NCI-H226 (cell line): ENCODE measurements around the gene PNPO.
"Not testable (repeated sequence)": the region's sequence is repeated elsewhere in the genome, so short reads cannot be mapped to it uniquely, and the experiment has no call there.

Experiments used
- DNase-seq: peaks from one replicate; pipeline ENCODE4 v3.0.0-alpha.2; 2015

Gene PNPO

DNA sequence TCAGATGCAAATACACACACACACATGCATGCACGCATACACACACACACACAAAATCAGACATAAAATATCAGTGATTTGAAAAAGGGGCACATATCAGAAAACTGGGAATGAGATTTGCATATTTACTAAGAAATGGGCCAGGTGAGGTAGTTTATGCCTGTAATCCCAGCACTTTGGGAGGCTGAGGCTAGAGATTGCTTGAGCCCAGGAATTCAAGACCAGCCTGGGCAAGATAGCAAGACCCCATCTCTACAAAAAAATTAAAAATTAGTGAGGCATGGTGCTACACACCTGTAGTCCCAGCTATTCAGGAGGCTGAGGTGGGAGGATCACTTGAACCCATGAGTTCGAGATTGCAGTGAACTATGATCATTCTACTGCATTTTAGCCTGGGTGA, 22.4 kb upstream of the PNPO start:
- no peak for DNase-seq

- DNase-seq = not testable (repeated sequence)
These were observed 21.5 kb upstream of the PNPO start for GRCh38 chr17:47919889-47920288.

- no peak for DNase-seq
These were observed 16.3 kb upstream of the PNPO start for GRCh38 chr17:47924785-47925677.

DNA sequence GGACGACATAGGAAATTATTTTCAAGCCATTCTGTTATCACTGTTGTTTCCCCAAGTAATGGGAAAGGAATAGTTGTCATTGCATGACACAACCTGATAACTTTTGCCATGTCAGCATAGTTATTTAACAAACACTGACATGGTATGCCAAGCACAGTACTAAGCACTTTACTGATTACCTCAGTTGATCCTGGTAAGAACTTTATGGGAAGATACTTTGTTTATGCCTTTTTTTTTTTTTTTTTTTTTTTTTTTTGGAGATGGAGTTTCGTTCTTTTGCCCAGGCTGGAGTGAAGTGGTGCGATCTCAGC, 15.7 kb upstream of the PNPO start:
- DNase-seq = no peak

DNA sequence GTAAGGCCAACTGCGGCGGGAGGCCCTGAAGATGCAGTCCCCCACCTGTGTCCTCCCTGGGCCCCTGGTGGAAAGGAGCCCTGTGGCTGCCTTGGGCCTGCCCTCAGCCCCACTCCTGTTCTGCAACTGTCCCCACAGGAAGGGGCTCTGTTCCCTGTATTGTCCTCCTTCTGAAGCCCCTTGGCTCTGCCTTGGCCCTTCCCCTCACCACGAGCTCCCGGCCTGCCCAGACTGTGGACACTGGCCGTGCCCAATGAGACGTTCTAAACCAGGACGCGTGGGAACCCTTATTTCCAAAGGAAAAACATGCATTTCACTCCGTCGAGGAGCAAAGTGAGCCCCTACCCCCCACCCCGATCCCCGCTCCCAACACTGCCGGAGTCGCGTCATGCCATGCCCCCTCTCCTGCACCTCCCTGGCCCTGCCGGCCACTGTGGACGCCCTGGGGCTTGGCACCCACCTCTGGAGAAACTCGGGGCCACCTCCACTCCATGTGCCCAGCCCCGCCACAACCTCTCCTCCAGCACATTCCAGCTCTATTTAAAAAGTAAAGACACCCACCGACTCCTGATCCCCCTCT, 13.5 kb upstream of the PNPO start:
- no peak for DNase-seq

- no peak for DNase-seq
These were observed 13.0 kb upstream of the PNPO start for GRCh38 chr17:47928415-47928814.

DNA sequence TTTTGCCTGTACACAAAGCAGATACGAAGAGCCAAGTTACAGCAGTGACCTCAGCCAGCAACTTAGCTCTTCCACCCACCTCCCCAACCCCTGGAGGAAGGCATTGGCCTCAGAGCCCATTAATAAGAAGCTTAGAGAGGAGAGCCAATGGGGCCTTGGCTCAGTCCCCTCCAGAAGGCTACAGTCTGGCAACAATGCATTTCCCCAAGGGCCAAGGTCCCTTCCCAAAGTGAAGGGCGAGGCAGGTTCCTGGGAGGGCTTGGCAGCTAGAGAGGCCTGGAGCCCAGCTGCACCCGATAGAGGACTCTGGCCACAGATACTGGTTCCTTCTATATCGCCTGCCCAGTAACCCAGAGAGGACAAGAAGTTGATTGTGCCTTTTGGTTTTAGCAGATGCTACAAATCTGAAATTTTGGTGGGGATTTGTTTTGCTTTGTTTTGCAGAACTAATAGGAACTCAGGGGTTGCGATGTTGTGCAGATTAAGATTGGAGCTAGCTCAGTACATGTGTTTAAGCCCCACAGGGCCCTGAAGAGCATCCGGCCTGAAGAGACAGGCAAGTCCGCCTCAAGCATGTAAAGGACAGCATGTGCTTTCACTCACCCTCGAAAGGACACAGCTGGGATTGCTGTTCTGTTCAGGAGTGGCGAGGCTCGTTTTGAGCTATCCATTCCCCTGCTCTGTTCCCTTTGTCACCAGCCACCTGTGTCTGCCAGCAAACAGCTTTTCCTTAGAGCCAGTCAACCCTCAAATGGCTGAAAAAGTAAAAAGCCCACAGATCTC, 12.0 kb upstream of the PNPO start:
- no peak for DNase-seq

- no peak for DNase-seq
These were observed 9.5 kb upstream of the PNPO start for GRCh38 chr17:47931848-47932247.

DNA sequence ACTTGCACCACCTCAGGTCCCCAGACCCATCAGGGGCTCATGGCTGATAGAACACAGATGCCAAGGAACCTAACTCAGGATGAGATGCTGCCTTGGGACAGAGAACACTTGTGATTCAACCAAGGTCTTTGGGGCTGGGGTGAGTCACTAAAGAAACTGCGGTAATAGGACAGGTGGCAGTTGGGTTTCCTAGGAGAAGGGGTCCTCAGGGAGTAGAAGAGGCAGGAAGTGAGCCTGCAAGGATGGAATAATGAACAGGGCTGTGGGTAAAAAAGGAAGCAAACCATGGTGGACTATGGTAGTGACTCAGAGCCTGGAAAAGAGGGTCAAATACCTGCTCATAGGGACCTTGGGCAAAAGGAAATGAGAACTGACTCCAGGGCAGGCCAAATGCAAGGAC, 6.5 kb upstream of the PNPO start:
- DNase-seq = no peak

- not testable (repeated sequence) for DNase-seq
These were observed 5.9 kb upstream of the PNPO start for GRCh38 chr17:47935468-47935867.

GRCh38 chr17:47935961-47936360, 5.4 kb upstream of the PNPO start:
- DNase-seq = peak; percentile 95

DNA sequence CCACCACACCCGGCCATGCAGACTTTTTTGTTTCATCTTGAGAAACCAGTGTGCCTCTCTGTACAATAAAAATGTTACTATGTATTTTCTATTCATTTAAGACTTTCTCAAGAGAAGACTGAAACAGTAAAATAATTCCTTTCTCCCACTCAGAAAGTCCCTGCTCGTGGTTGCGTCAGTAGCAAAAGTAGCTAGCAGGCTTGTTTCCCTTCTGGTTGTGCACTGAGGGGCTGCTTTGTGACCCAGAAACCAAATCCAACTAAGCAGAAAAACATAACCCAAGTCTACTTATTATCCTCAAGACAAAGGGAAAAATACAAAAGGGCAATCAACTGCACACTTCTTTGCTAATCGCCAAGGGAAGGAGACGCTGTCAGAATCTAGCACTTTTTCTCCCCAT, 3.4 kb upstream of the PNPO start:
- DNase-seq = no peak

DNA sequence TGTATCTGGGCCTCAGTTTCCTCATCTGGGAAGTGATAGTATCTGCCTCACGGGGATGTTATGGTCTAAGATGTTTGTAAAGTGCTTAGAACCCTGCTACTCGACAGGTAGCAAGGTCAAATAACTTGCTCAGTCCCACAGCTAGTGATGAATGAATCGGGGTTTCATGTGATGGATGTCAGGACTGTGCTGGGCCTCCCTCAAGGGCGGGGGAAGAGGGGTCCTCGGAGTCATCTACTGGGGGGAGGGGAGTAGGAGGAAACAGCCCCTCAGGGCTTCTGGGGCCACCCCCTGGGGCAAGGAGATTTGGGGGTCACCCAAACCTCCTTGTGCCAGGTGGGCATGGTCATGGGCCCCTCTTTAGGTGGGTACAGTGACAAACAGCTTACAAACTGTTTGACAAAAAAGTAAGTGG, 732 bp downstream of the PNPO start:
- DNase-seq = no peak

DNA sequence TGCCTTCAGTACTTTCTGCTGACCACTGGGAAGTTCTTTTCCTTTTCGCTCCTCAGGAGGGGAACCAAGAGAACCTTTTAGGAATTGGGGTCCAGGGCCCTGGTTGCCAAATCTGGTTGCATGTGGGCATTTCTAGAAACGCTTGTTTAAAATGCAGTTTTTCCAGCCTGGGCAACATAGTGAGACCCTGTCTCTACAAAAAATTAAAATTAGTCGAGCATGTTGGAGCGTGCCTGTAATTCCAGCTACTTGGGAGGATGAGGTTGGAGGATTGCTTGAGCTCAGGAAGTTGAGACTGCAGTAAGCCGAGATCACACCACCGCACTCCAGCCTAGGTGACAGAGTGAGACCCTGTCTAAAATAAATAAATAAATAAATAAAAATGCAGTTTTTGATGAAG, 1.2 kb downstream of the PNPO start:
- no peak for DNase-seq

DNA sequence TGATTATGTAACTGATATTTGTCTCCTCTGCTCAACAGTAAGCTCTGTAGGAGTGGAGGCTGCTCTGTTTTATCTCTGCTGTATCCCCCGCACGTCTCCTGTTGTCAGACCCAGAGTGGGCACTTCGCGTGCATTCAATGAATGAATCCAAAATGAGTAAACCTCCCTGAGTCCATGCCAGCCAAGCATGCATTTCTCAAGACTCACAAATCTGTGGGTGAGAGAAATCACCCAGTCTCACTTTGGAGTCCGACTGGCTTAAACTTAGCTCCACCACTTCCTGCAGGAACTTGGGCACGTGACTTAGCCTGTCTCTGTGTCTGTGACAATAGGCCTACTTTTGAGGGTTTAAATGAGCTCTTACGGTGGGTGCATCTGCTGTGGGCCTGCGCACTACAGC, 3.7 kb downstream of the PNPO start:
- DNase-seq = no peak

- DNase-seq = no peak
These were observed 4.4 kb downstream of the PNPO start for GRCh38 chr17:47945529-47946508.

GRCh38 chr17:47946516-47946915, 5.1 kb downstream of the PNPO start:
- DNase-seq = no peak

DNA sequence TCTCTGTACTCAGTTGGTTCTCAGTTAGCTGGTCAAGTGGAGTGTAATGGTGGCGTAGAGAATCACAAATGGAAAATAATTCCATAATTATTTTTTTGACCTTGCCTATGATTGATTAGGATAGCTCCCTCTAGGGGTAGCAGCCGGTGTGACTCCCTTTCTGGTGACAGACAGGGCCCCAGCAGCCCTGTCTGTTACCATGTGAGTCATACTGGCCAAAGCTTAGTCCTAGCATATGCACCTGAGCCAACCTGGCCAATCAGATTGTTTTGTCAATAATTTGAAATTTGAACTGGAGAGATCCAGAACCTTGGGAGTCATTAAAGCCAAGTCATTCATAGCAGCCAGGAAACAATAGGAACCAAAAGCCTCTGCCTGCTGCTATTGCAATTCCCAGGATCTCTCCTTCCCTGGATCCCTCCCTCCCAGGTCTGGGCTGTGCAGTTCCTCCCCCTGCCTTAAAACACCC, 5.6 kb downstream of the PNPO start:
- peak; percentile 70 for DNase-seq

DNA sequence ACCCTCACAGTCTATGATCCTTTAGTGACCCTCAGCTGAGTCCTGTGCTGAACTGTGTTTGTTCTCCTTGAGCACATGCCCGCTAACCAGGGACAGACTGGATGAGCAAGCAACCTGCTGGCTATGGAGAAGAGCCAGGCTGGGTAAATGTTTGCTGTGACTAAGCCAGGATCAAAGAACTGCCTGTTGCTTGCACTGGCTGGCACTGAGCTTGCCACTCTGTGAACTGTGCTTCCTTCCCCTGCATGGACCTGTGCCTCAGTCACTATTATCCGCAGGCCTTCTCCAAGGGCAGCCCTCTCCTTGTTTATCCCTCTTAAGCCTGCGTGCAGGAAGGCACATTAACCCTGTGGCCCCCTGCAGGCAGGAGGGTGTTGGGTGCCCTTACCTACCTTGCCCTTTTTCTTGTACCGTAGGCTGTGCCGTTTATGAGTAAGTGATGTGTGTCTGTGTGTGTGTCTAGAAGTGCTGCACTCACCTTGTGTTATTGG, 7.4 kb downstream of the PNPO start:
- no peak for DNase-seq

DNA sequence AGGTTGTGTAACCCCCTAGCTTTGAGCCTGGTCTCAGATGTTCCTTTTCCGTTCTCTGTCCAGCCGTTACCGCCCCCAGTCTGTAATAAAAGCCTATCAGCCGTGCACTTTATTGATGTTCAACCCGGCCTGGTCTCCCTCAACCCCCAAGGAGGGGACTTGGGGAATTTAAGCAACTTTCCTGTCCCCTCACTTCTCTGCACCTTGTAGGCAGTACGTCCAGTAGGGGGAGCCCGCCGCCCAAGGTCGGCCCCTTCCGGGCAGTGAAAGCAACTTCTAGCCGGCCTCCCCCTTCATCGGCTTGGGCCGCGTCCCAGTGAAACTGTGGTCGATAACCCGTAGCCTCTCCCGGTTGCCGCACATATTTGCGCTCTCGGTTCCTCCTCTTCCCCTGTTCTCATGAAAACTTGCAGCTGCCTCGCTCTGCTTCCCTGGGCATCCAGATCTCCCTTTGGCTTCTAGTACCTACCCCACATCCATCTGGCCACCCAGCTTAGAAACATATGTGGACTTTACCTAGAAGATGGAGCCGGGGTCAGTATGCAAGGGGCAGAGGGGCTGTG, 7.9 kb downstream of the PNPO start:
- peak; percentile 66 for DNase-seq

DNA sequence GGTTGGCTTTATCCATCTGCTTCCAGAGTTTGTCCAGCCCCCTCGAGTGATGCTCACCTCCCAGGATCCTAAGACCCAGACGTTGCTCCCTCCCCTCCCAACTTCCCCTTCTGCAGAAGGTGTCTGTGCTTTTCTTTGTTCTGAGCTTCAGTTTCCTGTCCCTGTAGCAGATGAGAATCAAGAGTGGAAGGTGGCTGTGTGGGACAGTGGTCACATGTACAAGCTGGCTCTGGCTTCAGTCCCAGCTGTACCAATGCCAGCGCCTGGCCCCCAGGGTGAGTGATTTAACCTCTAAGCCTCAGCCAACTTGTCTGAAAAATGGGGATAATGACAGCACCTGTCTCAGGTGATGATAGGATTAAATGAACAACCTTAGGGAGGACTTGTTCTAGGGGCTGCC, 8.6 kb downstream of the PNPO start:
- no peak for DNase-seq

GRCh38 chr17:47950448-47950847, 9.1 kb downstream of the PNPO start:
- DNase-seq = no peak
